ENCODE results near the gene SIL1. TPM values are rescaled to one million over a fixed set of nuclear protein-coding genes. Genes with fewer than 3 reads are reported as not detected.

SIL1 gene
- total RNA-seq, 1 donor from 2014 or later = 41.6 TPM

GRCh38 chr5:138920181-138920580 lies 278.0 kb downstream of the SIL1 start:
- Histone ChIP-seq H3K79me2 (ENCODE audit: insufficient read depth, low read length) (peaks cover 46% of the 10 kb centered on the region), H3K9ac (ENCODE audit: low read length) (no peak overlapping the region), H3K4me2 (ENCODE audit: low read length) (no peak overlapping the region), H3K36me3 (ENCODE audit: insufficient read depth, low read length) (peaks cover 14% of the 10 kb centered on the region), H3K4me3 (ENCODE audit: insufficient read depth, low read depth, low read length) (no peak overlapping the region), H3K4me1 (ENCODE audit: insufficient read depth, low read length) (peaks cover 6% of the 10 kb centered on the region), H3K27ac (ENCODE audit: low read depth, low read length) (no peak overlapping the region), H2AFZ (ENCODE audit: low read depth, low read length) (no peak overlapping the region), H4K20me1 (ENCODE audit: insufficient read depth, low read length) (peaks cover 46% of the 10 kb centered on the region), H3K9me3 (ENCODE audit: insufficient read depth, low read depth, low read length) (no peaks in the 10 kb centered on the region), H3K27me3 (ENCODE audit: insufficient read depth, low read length) (no peaks in the 10 kb centered on the region)
- H3K4me1 Mint-ChIP-seq (ENCODE audit: low read depth, unreplicated experiment) = peaks cover 10% of the 10 kb centered on the region
- FAIRE-seq (no peak), DNase-seq (ENCODE audit: low read depth) (no peak)
- peaks cover 18% of the 10 kb centered on the region for H3K36me3 Mint-ChIP-seq (ENCODE audit: low read depth, unreplicated experiment)
- no peaks in the 10 kb centered on the region for H3K27me3 Mint-ChIP-seq (ENCODE audit: low read depth, unreplicated experiment)
- no peaks in the 10 kb centered on the region for H3K9me3 Mint-ChIP-seq (ENCODE audit: unreplicated experiment)
- TF ChIP-seq CTCF (IDR thresholded peaks at IDR 0.05; ENCODE audit: insufficient read depth, low read depth, low read length) = no peak
- TF ChIP-seq EZH2 (IDR thresholded peaks at IDR 0.05; ENCODE audit: insufficient read depth, low read length) = no peak
- H3K27ac Mint-ChIP-seq (ENCODE audit: unreplicated experiment) = no peak overlapping the region
- H3K4me3 Mint-ChIP-seq (ENCODE audit: unreplicated experiment) = no peak overlapping the region

GRCh38 chr5:138918686-138919085 lies 279.5 kb downstream of the SIL1 start:
- Mint-ChIP-seq H3K4me3 (ENCODE audit: unreplicated experiment) (no peak overlapping the region), H3K36me3 (ENCODE audit: low read depth, unreplicated experiment) (peaks cover 18% of the 10 kb centered on the region), H3K4me1 (ENCODE audit: low read depth, unreplicated experiment) (peaks cover 10% of the 10 kb centered on the region), H3K27ac (ENCODE audit: unreplicated experiment) (no peak overlapping the region), H3K9me3 (ENCODE audit: unreplicated experiment) (no peaks in the 10 kb centered on the region), H3K27me3 (ENCODE audit: low read depth, unreplicated experiment) (no peaks in the 10 kb centered on the region)
- H3K79me2 ChIP-seq (ENCODE audit: insufficient read depth, low read length) = peaks cover 47% of the 10 kb centered on the region
- peaks cover 7% of the 10 kb centered on the region for H3K36me3 ChIP-seq (ENCODE audit: insufficient read depth, low read length)
- no peak for FAIRE-seq
- no peaks in the 10 kb centered on the region for H3K27me3 ChIP-seq (ENCODE audit: insufficient read depth, low read length)
- H3K4me3 ChIP-seq (ENCODE audit: insufficient read depth, low read depth, low read length) = no peak overlapping the region
- H2AFZ ChIP-seq (ENCODE audit: low read depth, low read length) = no peak overlapping the region
- peaks cover 37% of the 10 kb centered on the region for H4K20me1 ChIP-seq (ENCODE audit: insufficient read depth, low read length)
- peaks cover 6% of the 10 kb centered on the region for H3K4me1 ChIP-seq (ENCODE audit: insufficient read depth, low read length)
- H3K27ac ChIP-seq (ENCODE audit: low read depth, low read length) = no peak overlapping the region
- no peaks in the 10 kb centered on the region for H3K9me3 ChIP-seq (ENCODE audit: insufficient read depth, low read depth, low read length)
- no peak for TF ChIP-seq CTCF (IDR thresholded peaks at IDR 0.05; ENCODE audit: insufficient read depth, low read depth, low read length)
- TF ChIP-seq EZH2 (IDR thresholded peaks at IDR 0.05; ENCODE audit: insufficient read depth, low read length) = no peak
- no peak overlapping the region for H3K4me2 ChIP-seq (ENCODE audit: low read length)
- no peak overlapping the region for H3K9ac ChIP-seq (ENCODE audit: low read length)
- DNase-seq (ENCODE audit: low read depth) = no peak

GRCh38 chr5:138914338-138914737 lies 283.8 kb downstream of the SIL1 start:
- Histone ChIP-seq H3K27ac (ENCODE audit: low read depth, low read length) (no peak overlapping the region), H3K4me1 (ENCODE audit: insufficient read depth, low read length) (peaks cover 5% of the 10 kb centered on the region), H3K4me2 (ENCODE audit: low read length) (no peak overlapping the region), H3K4me3 (ENCODE audit: insufficient read depth, low read depth, low read length) (no peak overlapping the region), H3K79me2 (ENCODE audit: insufficient read depth, low read length) (peaks cover 14% of the 10 kb centered on the region), H3K9me3 (ENCODE audit: insufficient read depth, low read depth, low read length) (no peaks in the 10 kb centered on the region), H3K27me3 (ENCODE audit: insufficient read depth, low read length) (no peaks in the 10 kb centered on the region), H2AFZ (ENCODE audit: low read depth, low read length) (no peak overlapping the region), H3K36me3 (ENCODE audit: insufficient read depth, low read length) (peaks cover 11% of the 10 kb centered on the region), H4K20me1 (ENCODE audit: insufficient read depth, low read length) (peaks cover 45% of the 10 kb centered on the region), H3K9ac (ENCODE audit: low read length) (no peak overlapping the region)
- no peak for FAIRE-seq
- H3K9me3 Mint-ChIP-seq (ENCODE audit: unreplicated experiment) = no peaks in the 10 kb centered on the region
- H3K27ac Mint-ChIP-seq (ENCODE audit: unreplicated experiment) = no peak overlapping the region
- TF ChIP-seq EZH2 (IDR thresholded peaks at IDR 0.05; ENCODE audit: insufficient read depth, low read length) = no peak
- no peak for TF ChIP-seq CTCF (IDR thresholded peaks at IDR 0.05; ENCODE audit: insufficient read depth, low read depth, low read length)
- no peak overlapping the region for H3K4me3 Mint-ChIP-seq (ENCODE audit: unreplicated experiment)
- no peaks in the 10 kb centered on the region for H3K27me3 Mint-ChIP-seq (ENCODE audit: low read depth, unreplicated experiment)
- DNase-seq (ENCODE audit: low read depth) = no peak
- H3K4me1 Mint-ChIP-seq (ENCODE audit: low read depth, unreplicated experiment) = peaks cover 20% of the 10 kb centered on the region
- peaks cover 11% of the 10 kb centered on the region for H3K36me3 Mint-ChIP-seq (ENCODE audit: low read depth, unreplicated experiment)
